ENCODE data around the gene ADAD2.

- TF ChIP-seq ZNF274 (IDR thresholded peaks at IDR 0.05; ENCODE audit: borderline replicate concordance, low read depth, low read length) (no peak), PBX2 (CRISPR knock-in tag; IDR thresholded peaks at IDR 0.05; ENCODE audit: low read depth) (no peak), PBX2 (tag; conservative IDR thresholded peaks at IDR 0.05; ENCODE audit: low read depth) (no peak)
Observed at GRCh38 chr16:84218956-84219355, 28.0 kb downstream of the ADAD2 start.

Measured in K562 (cell line).